Measurements from ENCODE around the gene HCFC2. TPM values are rescaled to one million over a fixed set of nuclear protein-coding genes. Genes with fewer than 3 reads are reported as not detected.
"Not testable (repeated sequence)": the region's sequence is repeated elsewhere in the genome, so short reads cannot be mapped to it uniquely, and the experiment has no call there.

Gene HCFC2
- total and polyA plus RNA-seq, 10 donors = 4.3 to 18.6 (median 16.6) TPM

DNA sequence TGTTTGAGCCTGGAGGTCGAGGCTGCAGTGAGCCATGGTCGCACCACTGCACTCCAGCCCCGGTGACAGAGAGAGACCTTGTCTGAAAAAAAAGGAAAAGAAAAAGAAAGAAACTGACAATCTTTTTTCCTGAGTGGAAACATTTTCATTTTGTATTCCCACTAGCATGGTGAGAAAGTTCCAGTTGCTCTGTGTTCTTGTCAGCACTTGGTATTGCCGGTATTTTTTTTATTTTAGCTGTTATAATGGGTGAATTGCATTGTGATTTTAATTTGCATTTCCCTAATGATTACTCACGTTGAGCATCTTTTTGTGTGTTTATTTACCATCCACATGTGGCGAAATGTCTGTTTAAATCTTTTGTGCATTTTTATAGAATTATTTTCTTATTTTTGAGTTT is 40.0 kb upstream of the HCFC2 start:
- intact Hi-C loops (cut with DNase I; ENCODE audit: low total_unique reads) = no loop called here
- WGBS, 5 donors = 85 to 94% (median 92%) methylated on average over 6 of the region's 6 CpGs

DNA sequence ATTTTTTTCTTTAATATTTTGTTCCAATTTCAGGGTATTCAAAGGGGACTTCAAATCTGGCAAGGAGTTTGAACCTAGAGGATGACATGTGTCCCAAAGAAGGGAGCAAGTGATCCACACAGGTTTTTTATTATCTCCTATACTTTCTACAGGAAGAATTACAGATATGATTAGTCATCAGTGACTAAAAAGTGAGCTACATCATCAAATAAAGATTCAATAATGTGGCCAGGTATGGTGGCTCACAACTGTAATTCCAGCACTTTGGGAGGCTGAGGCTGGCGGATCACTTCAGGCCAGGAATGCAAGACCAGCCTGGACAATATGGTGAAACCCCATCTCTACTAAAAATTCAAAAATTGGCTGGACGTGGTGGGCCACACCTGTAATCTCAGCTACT is 38.6 kb upstream of the HCFC2 start:
- H3K4me1 ChIP-seq = no peaks in the 10 kb centered on the region
- peaks cover 0 to 12% (median 0%) of the 10 kb centered on the region in 7 donors for H3K27me3 ChIP-seq (replicated peaks in 1 of 7)
- H3K27ac ChIP-seq = no peak overlapping the region
- H3K9me3 ChIP-seq = peaks cover 0 to 12% (median 4%) of the 10 kb centered on the region in 8 donors
- DNase-seq = no peak
- no peaks in the 10 kb centered on the region for H3K36me3 ChIP-seq
- WGBS, 5 donors = 89 to 100% (median 93%) methylated on average over 2 of the region's 2 CpGs
- intact Hi-C loops (cut with DNase I; ENCODE audit: low total_unique reads) = no loop called here
- TF ChIP-seq, protein P1, sequence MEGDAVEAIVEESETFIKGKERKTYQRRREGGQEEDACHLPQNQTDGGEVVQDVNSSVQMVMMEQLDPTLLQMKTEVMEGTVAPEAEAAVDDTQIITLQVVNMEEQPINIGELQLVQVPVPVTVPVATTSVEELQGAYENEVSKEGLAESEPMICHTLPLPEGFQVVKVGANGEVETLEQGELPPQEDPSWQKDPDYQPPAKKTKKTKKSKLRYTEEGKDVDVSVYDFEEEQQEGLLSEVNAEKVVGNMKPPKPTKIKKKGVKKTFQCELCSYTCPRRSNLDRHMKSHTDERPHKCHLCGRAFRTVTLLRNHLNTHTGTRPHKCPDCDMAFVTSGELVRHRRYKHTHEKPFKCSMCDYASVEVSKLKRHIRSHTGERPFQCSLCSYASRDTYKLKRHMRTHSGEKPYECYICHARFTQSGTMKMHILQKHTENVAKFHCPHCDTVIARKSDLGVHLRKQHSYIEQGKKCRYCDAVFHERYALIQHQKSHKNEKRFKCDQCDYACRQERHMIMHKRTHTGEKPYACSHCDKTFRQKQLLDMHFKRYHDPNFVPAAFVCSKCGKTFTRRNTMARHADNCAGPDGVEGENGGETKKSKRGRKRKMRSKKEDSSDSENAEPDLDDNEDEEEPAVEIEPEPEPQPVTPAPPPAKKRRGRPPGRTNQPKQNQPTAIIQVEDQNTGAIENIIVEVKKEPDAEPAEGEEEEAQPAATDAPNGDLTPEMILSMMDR (IDR thresholded peaks at IDR 0.05 in 8 of 11, conservative IDR thresholded peaks at IDR 0.05 in 3 of 11) = no peak
- TF ChIP-seq POLR2A (IDR thresholded peaks at IDR 0.05) (no peak), POLR2AphosphoS5 (IDR thresholded peaks at IDR 0.05) (no peak)
- H3K4me3 ChIP-seq = no peak overlapping the region

More for the DNA sequence above, 40.0 kb upstream of the HCFC2 start:
- Histone ChIP-seq H3K27me3 (replicated peaks in 1 of 7) (peaks cover 0 to 19% (median 0%) of the 10 kb centered on the region in 7 donors), H3K36me3 (no peaks in the 10 kb centered on the region), H3K4me3 (no peak overlapping the region), H3K9me3 (peaks cover 0 to 12% (median 4%) of the 10 kb centered on the region in 8 donors), H3K4me1 (no peaks in the 10 kb centered on the region), H3K27ac (no peak overlapping the region)
- TF ChIP-seq, protein P1 (IDR thresholded peaks at IDR 0.05 in 8 of 11, conservative IDR thresholded peaks at IDR 0.05 in 3 of 11) = no peak
- TF ChIP-seq POLR2AphosphoS5 (IDR thresholded peaks at IDR 0.05) = no peak
- TF ChIP-seq POLR2A (IDR thresholded peaks at IDR 0.05) = no peak
- DNase-seq = no peak

DNA sequence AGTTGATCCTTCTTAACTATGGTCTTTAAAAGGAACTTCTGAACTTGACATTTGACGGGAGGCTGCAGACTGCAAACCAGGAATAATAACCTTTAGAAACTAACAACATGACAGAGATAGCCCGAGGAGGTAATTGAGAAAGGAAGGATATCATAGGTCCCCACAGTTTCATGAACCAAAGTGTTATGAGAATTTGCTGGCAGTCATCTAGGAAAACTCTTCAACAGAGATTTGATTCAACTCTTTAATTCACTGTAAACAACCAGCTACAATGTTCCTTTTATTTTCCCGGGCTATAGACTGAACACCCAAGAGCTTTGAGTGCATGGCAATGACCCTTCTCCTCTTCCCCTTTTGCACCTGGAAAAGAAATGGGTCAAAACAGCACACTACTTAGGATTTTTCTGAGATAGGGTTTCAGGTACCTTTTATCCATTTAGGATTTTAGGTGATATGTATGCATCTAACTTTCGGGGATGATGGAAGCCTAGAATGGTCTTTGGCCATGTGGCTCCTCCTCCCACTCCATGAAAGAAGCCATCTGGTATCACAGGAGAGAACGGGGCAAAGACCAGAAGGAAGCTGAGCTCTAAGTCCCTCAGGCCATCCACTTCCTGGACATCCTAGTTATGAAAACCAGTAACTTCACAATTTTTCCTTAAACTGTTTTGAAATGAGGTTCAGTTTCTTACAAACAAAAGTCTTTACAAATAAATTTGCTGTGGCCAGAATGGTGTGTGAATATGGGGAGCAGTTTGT is 37.3 kb upstream of the HCFC2 start:
- TF ChIP-seq, protein P1 (IDR thresholded peaks at IDR 0.05 in 8 of 11, conservative IDR thresholded peaks at IDR 0.05 in 3 of 11) = no peak
- TF ChIP-seq POLR2AphosphoS5 (IDR thresholded peaks at IDR 0.05) (no peak), POLR2A (IDR thresholded peaks at IDR 0.05) (no peak)
- peaks cover 0 to 5% (median 0%) of the 10 kb centered on the region in 7 donors for H3K27me3 ChIP-seq (replicated peaks in 1 of 7)
- no peak overlapping the region for H3K27ac ChIP-seq
- WGBS, 5 donors = 53 to 64% (median 60%) methylated on average over 5 of the region's 5 CpGs
- no peaks in the 10 kb centered on the region for H3K36me3 ChIP-seq
- H3K4me1 ChIP-seq = no peaks in the 10 kb centered on the region
- H3K9me3 ChIP-seq = peaks cover 0 to 12% (median 4%) of the 10 kb centered on the region in 8 donors
- no peak overlapping the region for H3K4me3 ChIP-seq
- intact Hi-C loops (cut with DNase I; ENCODE audit: low total_unique reads) = no loop called here
- no peak for DNase-seq

DNA sequence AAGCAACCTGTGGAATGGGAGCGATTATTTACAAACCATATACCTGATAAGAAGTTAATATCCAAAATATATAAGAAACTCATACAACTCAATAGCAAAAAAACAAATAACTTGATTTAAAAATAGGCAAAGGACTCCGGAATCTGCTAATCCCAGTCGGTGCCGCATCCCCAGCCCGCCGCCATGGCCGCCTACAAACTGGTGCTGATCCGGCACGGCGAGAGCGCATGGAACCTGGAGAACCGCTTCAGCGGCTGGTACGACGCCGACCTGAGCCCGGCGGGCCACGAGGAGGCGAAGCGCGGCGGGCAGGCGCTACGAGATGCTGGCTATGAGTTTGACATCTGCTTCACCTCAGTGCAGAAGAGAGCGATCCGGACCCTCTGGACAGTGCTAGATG is 33.7 kb upstream of the HCFC2 start:
- H3K27me3 ChIP-seq (replicated peaks in 1 of 7) = peaks cover 0 to 14% (median 5%) of the 10 kb centered on the region in 7 donors
- H3K4me1 ChIP-seq; H3K4me3 ChIP-seq; H3K36me3 ChIP-seq; H3K27ac ChIP-seq; DNase-seq; intact Hi-C loops (cut with DNase I; ENCODE audit: low total_unique reads); H3K9me3 ChIP-seq: not testable (repeated sequence)
- WGBS, 5 donors = 92 to 96% (median 94%) methylated on average over 7 to 24 of the region's 27 CpGs

DNA sequence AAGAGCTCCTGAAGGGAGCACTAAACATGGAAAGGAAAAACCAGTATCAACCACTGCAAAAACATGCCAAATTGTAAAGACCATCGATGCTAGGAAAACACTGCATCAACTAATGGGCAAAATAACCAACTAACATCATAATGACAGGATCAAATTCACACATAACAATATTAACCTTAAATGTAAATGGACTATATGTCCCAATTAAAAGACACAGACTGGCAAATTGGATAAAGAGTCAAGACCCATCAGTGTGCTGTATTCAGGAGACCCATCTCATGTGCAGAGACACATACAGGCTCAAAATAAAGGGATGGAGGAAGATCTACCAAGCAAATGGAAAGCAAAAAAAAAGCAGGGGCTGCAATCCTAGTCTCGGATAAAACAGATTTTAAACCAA is 28.2 kb upstream of the HCFC2 start:
- H3K9me3 ChIP-seq; intact Hi-C loops (cut with DNase I; ENCODE audit: low total_unique reads); H3K36me3 ChIP-seq; H3K4me3 ChIP-seq; DNase-seq; H3K4me1 ChIP-seq; H3K27ac ChIP-seq: not testable (repeated sequence)
- whole genome bisulfite sequencing, 5 donors = 79 to 94% (median 90%) methylated on average over 2 of the region's 2 CpGs
- H3K27me3 ChIP-seq (replicated peaks in 1 of 7) = peaks cover 0 to 10% (median 5%) of the 10 kb centered on the region in 7 donors

DNA sequence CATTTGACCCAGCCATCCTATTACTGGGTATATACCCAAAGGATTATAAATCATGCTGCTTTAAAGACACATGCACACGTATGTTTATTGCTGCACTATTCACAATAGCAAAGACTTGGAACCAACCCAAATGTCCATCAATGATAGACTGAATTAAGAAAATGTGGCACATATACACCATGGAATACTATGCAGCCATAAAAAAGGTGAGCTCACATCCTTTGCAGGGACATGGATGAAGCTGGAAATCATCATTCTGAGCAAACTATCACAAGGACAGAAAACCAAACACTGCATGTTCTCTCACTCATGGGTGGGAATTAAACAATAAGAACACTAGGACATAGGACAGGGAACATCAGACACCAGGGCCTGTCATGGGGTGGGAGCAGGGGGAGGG is 24.6 kb upstream of the HCFC2 start:
- WGBS, 5 donors = 82 to 100% (median 84%) methylated on average over 1 of the region's 1 CpG
- H3K4me3 ChIP-seq; H3K4me1 ChIP-seq; H3K9me3 ChIP-seq; DNase-seq; H3K27ac ChIP-seq; intact Hi-C loops (cut with DNase I; ENCODE audit: low total_unique reads); H3K36me3 ChIP-seq; H3K27me3 ChIP-seq (replicated peaks in 1 of 7): not testable (repeated sequence)
